Measurements from ENCODE around the gene HLA-DQA2.
"Not testable (repeated sequence)": the region's sequence is repeated elsewhere in the genome, so short reads cannot be mapped to it uniquely, and the experiment has no call there.

HLA-DQA2 gene

GRCh38 chr6:32741031-32741960, at the start of gene HLA-DQA2:
TSS of gene HLA-DQA2 (plus strand) at chr6:32741391. CDS start at chr6:32741444, 53 bp downstream.
- TF ChIP-seq ZFX (IDR thresholded peaks at IDR 0.05) = no peak
- TF ChIP-seq CTCF (conservative IDR thresholded peaks at IDR 0.05) = no peak
- H3K27ac ChIP-seq = no peak within 1 kb of the TSS

- no peak for TF ChIP-seq ZFX (IDR thresholded peaks at IDR 0.05)
- peak; percentile 78 for TF ChIP-seq CTCF (conservative IDR thresholded peaks at IDR 0.05)
- no peak overlapping the region for H3K27ac ChIP-seq
Measured at GRCh38 chr6:32692019-32692418, 49.2 kb upstream of the HLA-DQA2 start.

- H3K27ac ChIP-seq = no peak overlapping the region
- TF ChIP-seq ZFX (IDR thresholded peaks at IDR 0.05) = no peak
- no peak for TF ChIP-seq CTCF (conservative IDR thresholded peaks at IDR 0.05)
Measured at GRCh38 chr6:32697031-32697430, 44.2 kb upstream of the HLA-DQA2 start.

- TF ChIP-seq ZFX (IDR thresholded peaks at IDR 0.05) = no peak
- TF ChIP-seq CTCF (conservative IDR thresholded peaks at IDR 0.05) = peak; percentile 79
- H3K27ac ChIP-seq = no peak overlapping the region
Measured at GRCh38 chr6:32700391-32701040, 40.7 kb upstream of the HLA-DQA2 start.

- TF ChIP-seq ZFX (IDR thresholded peaks at IDR 0.05) (no peak), CTCF (conservative IDR thresholded peaks at IDR 0.05) (no peak)
- H3K27ac ChIP-seq = no peak overlapping the region
Measured at GRCh38 chr6:32703347-32703746, 37.8 kb upstream of the HLA-DQA2 start.

GRCh38 chr6:32705164-32705563, 36.0 kb upstream of the HLA-DQA2 start:
- not testable (repeated sequence) for H3K27ac ChIP-seq

GRCh38 chr6:32709625-32710024, 31.6 kb upstream of the HLA-DQA2 start:
- no peak overlapping the region for H3K27ac ChIP-seq
- TF ChIP-seq ZFX (IDR thresholded peaks at IDR 0.05) (no peak), CTCF (conservative IDR thresholded peaks at IDR 0.05) (no peak)

Measured in C4-2B (cell line).